Left forelimb (tissue), 1 donor: ENCODE measurements around the gene SERTAD2.

Experiments
- DNase-seq: peaks from one replicate; pipeline ENCODE4 v3.0.0-alpha.2; 2018; ENCODE audit warnings: low spot score

The SERTAD2 gene

DNA sequence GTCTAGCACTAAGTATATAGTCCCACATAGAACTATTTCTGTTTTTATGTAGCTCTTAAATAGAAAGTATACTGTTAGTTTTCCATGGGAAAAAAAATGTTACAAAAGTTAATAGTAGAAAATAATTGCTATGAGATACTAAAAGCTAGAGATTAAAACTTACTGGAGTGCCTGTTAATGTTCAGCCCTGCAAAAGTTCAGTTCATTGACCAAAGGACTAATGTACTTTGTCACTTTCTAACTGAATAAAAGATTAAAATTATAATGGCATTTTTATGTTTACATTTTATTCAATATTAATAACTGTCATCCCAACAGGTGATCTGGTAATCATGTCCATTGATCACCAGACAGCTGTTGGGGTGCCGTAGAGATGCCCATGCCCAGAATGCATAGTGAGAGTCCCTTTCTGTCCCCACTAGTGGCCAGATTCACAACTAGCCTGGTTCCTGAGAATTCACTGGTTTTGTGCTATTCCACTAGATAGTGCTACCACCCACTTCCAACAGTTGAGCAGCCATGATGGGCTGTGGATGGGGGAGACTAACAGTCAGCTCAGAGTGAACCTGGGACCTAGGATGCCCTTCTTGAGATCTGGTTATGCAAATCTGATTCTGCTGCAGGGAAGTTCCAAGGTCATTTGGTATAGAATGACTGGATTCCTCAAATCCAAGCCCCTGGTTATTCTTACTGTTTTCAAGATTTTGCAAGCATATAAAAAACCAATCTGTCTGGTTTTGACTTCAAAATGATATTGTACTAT, 71.8 kb downstream of the SERTAD2 start:
- no peak for DNase-seq
